Fibroblast of skin of left quadriceps (primary cell): Measurements from ENCODE around the gene SLC47A1.
"Not testable (repeated sequence)": the region's sequence is repeated elsewhere in the genome, so short reads cannot be mapped to it uniquely, and the experiment has no call there.

Source experiments
- DNase-seq, 2 experiments: peaks; one replicate each; pipeline ENCODE4 v3.0.0-alpha.2; 2013; ENCODE audit warnings: low read depth in 2 of 2

Gene SLC47A1

DNA sequence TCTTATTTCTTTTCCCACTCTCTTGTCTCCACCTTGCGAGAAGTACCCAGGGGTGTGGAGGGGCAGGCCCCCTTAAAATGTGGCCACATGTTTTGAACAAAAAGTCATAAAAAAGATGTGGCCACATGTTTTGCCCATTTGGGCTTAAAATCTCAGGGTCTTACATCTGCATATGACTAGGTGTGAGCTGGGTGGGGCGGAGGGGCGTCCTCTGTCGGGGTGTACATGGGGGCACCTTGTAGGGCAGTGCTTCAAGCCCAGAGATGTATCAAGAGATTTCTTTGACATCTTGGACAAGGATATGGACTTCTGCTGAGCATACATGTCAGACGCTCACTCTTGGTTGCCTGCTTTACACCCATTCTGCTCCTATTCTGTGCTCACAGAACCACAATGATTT lies 13.0 kb upstream of the SLC47A1 start:
- DNase-seq = no peak

DNA sequence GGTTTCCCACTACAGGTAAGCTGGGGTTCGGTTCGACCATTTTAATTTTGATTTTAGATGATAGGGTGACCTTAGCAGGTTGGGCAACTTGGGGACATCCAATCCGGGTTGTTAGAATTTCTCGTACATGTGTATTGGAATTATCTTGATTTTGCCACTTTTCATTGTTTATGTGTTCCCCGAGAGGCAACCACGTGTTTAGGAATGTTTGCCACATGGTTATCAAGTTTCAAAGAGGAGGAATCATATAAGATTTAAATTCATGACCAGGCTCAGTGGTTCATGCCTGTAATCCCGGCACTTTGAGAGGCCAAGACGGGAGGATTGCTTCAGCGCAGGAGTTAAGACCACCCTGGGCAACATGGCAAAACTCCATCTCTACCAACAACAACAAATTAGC lies 10.0 kb upstream of the SLC47A1 start:
- no peak for DNase-seq

DNA sequence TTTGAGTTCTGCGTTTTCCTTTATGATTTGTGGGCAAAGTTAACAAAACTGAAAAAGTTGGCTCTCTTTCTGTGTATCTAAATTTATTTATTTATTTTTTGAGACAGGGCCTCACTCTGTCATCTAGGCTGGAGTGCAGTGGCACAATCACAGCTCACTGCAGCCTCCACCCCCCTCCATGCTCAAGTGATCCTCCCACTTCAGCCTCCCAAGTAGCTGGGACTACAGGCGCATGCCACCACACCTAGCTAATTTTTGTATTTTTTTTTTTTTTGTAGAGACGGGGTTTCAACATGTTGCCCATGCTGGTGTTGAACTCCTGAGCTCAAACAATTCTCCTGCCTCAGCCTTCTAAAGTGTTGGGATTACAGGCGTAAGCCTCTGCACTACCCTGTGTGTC lies 6.7 kb upstream of the SLC47A1 start:
- DNase-seq = not testable (repeated sequence)

DNA sequence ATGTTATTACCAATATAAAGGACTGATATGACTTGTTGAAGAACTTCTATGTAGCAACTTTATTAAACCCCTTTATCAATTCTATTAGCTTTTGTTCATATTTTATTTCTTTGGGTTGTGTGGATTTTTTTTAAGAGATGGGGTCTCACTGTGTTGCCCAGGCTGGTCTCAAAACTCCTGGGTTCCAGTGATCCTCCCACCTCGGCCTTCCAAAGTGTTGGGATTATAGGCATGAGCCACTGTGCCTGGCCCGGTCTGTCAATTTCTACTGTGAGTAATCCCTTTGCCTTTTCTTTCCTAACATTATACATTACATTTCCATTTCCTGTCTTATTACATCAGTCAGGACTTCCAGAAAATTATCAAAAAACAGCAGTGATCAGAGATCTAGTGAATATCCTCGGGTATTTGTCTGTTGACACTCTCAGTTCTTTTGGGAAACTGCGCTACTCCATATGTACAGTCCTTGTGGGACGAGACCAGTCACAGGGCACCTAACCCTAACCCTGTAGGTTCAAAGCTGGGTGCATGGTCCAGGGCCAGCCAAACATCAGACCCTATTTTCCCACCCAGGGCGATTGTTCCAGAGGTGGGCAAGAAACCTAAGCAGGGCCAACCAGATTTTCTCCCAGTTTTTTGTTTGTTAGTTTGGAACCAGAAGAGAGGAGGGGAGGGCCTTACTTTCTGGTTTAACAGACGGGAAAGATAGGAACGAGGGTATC lies 1.7 kb upstream of the SLC47A1 start:
- DNase-seq = no peak

DNA sequence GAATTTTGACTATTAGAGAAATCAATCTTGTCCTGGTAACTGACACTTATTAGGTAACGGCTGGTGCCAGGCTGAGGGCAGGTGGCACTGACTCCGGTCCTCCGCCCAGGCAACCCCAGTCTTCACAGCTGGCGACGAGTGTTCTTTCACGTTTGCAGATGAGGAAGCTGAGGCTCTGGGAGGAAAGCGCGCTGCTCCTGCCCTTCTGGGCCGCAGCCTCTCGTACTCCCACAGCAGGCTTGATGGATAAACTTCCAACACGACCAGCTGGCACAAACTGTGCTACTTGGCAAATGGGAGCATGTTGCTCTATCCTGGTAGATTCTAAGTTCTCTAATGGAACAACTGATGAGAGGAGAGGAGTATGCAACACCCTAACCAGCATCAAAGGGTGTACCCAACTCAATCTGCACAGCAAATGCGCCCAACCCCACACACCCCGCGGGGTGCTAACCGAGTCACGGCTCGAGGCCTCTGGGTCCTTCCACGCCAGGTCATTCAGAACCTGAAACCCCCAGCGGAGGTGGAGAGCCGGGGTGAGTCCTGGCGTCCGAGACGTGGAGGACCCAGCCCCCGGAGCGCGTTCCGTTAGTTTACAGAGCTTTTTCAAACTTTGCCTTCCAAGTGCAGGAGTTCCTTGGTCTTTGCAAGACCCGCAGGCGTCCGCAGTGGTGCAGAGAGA lies 477 bp upstream of the SLC47A1 start:
- DNase-seq = no peak

DNA sequence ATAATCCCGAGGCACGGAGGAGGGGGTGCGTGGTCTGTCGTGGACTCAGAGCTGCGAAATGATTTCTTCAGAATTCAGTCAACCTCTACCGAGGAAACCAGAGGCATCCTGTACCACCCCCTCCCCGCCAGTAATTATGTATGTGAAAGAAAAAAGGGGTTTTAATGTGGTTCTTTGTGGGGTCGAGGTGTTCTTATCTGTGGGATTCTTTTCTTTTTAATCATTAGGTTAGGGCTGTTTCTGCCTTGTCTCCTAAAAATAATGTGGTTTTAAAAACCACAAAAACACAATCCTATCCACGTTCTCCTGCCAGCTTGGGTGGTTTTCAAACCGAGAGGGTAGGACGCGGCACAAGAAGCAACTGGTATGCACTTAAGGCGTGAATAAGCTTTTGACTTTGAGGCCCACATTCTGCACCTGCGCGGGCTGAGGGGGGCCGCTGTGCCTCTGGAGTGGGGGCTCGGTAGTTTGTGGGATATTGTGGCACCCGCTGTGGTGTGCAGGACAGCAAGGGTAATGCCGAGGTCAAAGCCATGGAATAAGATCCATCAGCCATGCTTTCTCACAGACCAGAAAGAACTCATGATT lies 1.0 kb downstream of the SLC47A1 start:
- DNase-seq = no peak

DNA sequence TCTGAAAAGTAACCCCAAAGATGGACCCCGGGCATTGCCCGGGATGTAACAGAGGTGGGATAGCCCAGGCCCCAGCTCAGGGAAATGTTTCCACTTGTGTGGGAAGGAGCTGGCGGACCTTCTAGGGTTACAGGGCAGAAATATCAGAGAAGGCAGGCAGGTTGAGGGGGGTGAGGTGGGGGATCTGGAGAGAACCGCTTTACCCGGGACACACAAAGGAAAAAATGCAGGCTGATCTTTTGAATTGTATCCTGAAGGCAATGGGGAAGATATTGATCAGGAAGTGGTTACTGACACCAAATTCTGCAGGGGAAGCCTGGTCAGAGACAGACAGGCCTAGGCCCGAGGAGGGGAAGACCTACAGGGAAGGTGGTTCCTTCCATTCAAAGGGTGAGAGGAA lies 3.5 kb downstream of the SLC47A1 start:
- no peak for DNase-seq

DNA sequence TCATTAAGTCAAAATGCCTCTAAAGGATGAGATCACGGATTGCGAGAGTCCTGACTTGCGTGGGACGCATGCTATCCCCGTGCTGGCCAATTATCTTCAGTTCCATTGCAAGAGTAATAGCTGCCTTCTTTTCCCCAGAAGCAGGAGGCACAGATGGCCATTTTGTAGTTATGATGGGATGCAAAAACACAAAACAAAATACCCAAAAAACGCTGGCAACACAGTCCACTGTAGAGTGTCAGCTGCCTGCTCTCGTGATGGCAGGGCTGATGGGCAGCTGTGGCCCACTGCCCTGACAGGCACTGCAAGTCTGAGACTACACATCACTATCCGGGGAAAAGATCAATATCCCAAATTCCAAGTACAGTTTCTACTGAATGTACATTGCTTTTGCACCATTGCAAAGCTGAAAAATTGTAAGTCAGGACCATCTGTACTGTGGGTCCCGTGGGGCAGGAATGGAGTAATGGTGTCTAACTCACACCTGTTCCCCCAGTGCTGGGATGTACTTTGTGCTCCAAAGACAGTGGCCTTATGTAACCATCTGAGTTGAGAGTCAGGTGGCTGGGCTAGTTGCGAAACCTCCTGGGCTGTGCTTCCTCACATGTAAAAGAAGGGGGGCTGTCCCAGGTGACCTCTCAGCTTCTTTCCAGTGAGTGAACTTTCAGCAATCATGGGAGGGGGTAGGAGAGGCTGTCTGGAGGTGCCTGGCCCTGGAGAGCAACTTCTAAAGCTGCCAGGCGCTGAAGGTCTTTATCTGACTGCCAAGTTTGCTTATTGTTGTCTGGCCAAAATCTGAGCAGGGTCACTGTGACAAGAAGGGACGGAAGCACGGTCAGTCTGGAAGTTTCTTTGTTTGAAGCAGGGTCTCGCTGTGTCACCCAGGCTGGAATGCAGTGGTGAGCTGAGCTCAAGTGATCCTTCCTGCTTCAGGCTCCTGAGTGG lies 4.7 kb downstream of the SLC47A1 start:
- no peak for DNase-seq

DNA sequence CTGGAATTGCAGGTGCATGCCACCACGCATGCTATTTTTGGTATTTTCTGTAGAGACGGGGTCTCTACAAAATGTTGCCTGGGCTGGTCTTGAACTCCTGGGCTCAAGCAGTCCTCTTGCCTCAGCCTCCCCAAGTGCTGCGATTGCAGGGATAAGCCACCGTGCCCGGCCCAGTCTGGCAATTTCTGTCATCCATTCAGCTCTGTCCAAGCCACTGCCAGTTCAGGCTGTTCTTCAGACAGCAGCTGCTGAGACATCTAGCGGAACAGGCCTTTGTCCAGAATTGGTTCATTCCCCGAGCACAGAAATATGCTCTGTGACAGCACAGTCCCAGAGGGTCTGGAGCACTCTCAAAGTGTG lies 5.4 kb downstream of the SLC47A1 start:
- DNase-seq = no peak

DNA sequence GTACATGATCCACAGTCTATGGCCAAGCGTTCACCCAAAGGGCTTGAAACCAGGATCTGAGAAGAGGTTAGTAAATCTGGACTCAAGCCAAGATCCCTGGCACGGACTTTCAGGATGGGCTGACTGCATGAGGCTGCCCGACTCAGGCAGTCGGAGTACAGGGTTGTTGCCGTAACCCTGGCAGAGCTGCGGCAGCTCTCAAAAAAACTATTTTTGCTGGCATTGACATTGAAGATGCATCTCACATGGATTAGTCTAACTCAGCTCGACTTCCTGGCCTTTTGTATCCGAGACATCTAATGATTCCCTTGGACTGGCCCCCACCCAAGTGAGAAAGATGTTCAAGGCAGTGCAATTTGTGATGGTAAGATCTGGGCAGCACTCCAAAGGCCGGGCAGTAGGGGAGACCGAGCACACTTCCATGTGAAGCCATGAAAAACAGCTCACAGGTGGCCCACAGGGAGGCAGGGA lies 6.2 kb downstream of the SLC47A1 start:
- no peak for DNase-seq

DNA sequence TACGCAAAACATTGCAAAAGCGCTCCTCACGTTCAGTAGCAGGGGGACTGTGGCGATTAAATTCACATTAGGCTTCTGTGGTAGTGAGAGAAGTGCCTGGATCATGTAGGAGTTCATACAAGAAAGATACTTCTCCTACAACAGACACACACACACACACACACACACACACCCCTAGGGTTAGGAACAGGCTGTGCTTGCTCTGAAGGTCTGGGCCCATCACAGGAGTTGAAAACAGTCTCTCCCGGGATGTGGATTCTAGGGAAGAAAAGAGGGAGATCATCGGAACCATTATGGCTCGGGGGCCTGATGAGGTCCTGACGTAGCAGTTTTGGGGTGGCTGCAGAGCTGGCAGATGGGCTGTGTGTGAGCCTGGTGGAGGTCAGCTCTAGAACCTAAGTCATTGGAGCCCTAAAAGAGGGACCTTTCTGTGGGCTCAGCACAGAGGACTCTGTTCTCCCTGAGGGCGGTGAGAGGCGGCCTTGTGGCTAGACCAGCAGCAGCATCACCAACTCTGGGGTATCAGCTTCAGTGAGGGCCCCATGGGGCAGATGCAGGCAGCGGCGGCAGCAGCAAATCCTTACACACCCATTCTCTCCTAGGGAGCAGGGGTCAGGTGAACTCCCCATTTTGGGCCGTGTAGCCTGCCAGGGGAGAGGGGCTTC lies 7.2 kb downstream of the SLC47A1 start:
- no peak for DNase-seq

DNA sequence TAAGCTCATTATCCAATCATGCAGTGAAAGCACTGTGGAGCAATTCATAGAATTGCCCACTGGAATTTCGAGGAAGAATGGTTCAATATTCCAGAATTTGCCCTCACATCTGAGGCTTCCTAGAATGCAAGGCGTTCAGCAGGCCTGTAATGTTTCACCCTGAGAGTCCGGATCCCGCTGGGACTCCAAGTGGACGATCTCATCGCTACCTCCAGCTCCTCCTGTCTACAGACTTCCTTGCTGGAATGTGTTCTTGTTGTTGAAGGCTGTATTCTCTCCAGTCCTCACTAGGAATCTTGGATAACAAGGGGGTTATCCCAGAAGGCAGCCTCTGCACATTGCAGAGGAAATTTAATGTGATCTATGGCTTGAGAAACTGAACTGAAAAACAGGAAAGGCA lies 7.8 kb downstream of the SLC47A1 start:
- no peak for DNase-seq

DNA sequence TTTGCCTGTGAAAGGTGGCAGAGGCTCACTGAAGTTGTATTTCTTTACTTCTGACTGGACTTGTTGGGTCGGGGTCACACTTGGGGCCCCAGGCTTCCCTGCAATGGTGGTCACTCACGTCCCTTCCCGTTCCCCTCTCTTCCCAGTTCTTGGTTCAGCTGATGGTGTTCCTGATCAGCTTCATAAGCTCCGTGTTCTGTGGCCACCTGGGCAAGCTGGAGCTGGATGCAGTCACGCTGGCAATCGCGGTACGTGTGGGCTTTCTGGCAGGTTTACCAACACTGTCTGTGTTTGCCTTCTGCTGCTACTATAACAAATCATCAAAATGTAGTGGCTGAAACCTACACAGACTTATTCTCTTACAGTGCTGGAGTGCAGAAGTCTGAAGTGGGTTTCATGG lies 8.6 kb downstream of the SLC47A1 start:
- DNase-seq = no peak

DNA sequence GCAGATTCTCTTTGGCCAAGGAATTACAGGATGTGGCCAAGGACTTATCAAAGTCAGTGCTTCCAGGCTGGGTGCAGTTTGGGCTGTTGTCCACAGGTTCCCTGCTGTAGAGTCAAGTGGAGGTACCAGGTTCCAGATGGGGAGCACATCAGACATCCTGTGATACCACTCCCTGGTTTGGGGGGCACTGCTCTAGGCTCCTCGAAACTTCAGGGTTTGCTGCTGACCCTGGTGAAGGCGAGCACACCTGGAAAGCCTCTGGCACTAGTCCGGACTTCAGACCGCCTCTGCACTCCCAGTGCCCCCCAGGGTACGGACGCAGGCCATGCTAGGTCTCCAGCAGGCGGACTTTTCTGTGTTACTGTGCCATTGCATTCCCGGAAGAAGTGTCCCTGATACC lies 10.7 kb downstream of the SLC47A1 start:
- DNase-seq = no peak

DNA sequence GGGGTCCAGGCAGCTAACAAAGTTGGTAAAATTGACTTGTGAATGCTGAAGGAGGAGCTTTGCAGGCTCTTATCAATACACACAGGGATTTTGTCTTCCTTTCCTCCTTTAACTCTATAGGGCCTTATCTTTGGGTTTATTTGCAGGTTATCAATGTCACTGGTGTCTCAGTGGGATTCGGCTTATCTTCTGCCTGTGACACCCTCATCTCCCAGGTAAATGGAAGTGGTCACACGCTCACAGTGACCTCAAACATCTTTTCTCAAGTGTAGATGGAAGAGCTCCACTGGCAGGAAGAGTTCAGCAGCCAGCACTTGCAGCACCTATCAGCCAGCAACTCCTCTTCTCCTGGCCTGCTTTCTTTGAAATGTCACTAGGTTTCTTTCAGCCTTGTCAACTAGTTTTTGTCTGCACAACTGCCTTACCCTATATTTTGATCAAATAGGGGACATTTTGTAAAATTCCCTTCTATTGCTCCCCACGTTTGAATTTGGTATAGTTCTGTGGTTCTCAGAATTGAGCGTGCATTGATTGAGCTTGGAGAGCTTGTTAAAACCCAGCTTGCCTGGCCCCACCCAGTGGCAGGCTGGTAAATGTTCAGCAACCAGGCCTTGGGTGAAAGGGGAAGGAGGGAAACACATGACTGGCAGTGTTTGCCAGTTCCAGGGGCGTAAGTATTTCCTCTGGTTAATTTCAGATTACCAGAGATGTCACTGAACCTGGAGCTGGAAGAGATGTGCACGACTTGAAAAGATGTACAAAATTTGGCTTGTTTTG lies 12.8 kb downstream of the SLC47A1 start:
- no peak for DNase-seq

DNA sequence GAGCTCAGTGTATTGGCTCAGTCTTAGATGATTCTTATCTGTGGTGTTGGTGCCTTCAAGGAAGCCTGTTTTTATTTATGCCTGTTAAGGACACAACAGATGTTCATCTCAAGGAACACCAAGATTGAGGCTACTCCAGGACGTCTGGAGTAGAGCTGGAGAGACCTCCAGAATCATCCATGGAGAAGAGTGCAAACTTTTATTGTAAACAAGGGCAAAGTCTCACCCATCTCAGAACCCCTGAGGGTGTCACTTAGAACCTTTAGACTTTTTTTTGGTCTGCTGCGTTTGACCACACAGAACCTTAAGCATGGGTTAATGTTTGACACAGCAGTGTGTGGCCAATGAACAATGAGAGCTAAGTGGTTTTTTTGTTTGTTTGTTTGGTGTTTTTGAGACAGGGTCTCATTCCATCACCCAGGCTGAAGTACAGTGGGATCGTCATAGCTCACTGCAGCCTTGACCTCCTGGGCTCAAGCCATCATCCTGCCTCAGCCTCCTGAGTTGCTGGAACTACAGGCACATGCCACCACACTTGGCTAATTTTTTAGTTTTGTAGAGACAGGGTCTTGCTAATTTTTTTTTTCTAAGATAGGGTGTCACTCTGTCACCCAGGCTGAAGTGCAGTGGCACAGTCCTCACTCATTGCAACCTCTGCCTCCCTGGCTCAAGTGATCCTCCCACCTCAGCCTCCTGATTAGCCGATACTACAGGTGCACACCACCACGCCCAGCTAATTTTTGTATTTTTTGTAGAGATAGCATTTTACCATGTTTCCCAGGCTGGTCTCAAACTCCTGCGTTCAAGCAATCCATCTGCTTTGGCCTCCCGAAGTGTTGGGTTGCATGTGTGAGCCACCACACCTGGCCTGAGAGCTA lies 16.3 kb downstream of the SLC47A1 start:
- DNase-seq = no peak

DNA sequence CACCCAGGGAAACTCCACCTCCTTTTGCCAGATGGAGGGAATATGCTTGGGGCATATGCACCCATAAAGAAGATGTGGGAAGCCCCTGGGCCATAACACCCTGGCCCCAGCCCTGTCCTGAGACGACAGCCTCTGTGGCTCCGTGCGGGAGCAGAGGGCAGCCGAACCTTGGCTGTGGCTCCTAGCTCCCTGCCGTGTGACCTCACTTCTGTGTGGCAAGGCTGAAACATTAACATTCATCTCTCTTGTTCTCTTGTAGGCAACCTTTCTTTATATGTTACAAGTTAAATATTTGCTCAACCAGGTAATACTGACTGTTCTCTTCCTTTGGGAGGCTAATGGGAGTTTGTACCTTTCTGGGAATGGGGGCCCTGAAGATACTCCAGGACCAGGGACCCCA lies 17.5 kb downstream of the SLC47A1 start:
- no peak for DNase-seq

DNA sequence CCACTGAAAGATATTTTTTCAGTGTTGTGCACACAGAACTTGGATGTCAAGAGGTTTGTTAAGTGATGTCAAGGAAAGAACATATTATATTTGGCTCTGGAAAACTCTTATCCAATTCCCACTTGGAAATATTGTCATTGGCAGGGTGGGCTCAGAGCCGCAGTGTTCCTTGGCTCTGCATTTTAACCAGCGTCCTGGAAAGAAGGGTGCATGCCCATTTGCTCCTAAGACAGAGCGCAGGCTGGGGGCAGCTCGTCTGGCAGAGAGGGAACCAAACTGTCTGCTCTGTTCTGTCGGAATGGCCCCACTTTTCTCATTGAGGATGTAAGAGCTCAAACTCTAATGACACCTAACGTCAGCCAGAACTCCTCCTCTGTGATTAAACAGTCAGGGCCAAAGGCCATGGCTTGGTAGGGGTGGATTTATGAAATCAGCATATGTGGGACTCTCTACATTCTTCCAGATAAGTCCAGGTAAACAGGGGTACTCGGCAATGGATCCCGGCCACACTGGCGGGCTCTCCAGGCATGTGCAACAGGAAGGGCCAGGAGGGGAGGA lies 18.0 kb downstream of the SLC47A1 start:
- DNase-seq = no peak

DNA sequence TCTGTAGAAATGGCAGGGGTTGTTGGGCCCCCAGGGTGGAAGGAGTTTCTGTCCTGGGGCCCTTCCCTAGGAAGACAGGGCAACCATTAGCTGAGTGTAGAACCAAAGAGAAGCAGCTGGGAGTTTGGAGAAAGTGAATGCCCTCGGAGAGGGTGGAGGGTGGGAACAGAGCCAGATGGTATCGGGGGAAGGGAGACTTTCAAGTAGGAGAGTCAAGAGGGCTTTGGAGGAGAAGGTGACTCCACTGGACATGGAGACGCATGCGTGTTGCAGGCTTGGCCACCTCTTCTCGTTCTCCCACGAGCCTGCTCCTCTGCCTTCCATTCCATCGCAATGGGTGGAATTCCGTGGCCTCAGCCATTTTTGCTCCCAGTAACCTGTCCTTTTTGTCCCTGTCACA lies 19.4 kb downstream of the SLC47A1 start:
- DNase-seq = no peak

DNA sequence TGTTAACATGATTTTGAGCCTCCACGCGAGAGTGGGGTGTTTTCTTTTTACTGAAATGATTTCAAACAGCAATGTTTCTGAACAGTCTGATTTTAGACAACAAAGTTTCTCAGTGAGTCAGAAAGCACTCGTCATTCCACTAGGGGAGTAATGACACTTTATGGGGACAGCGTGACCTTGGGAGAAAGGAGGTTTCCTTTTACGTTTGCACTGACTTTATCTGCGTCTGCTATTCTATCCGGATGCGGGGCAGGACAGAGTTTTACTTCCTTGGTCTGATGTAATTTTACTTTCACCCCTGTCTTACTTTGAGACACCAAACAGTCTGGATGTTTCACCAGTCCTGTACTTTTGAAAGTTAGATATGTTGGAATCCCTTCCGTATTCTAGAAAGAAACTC lies 20.7 kb downstream of the SLC47A1 start:
- no peak for DNase-seq
